SW 1271 (cell line): ENCODE data around the gene HIVEP3.

Experiments used
- DNase-seq, 2 experiments: peaks; one replicate each; lab custom pipeline; 2025; lab: John Stamatoyannopoulos, UW

The HIVEP3 gene

GRCh38 chr1:41515778-41516167 lies 402.9 kb downstream of the HIVEP3 start:
- no peak for DNase-seq

GRCh38 chr1:41515131-41515678 lies 403.5 kb downstream of the HIVEP3 start:
- DNase-seq = no peak

- DNase-seq = no peak
Measured at GRCh38 chr1:41514381-41514780, 404.3 kb downstream of the HIVEP3 start.

GRCh38 chr1:41513383-41513735 lies 405.4 kb downstream of the HIVEP3 start:
- no peak for DNase-seq

DNA sequence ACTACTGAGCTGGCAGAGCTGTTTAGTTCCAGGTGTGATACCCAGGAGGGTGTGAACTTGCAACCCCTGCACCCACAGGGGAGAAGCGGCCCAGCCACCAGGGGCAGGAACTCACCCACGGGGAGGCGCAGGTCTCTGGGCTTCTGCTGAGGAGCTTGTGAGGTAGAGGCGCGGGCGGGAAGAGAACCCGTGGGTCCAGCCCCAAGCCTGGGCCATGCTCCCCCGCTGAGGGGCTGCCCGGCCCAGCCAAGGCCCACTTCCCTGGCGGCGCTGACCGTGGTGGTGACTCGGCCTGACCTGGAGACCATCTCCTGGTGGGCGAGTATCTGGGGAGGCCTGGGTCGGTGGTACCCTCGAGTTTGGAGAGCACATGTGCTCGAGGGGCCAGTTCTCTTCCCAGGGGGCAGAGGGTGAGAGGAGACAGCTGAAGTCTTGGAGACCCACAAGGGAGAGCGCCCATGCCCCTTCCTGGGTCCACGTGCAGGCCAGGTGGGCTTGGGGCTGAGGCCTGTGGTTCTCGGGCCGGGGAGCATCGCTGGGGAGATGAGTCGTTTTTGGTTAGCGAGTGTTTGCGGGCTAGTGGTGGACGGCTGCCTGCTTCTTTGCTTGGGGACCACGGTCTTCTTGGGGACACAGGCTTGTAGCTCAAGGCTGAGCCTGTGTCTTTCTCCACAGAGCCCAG lies 405.9 kb downstream of the HIVEP3 start:
- no peak for DNase-seq

DNA sequence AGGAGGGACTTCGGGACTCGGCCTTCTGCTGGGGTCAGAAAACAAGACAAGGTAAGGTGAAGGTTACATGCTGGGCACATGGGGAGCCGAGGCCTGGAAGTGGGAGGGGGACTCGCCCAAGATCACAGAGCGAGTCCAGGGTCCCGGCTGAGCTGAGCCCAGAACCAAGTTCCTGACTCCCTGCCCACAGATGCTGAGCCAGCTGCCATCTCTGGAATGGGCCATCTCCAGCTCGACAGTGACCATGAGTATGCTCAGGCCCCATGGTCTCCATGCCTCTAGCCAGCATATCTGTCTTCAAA lies 407.5 kb downstream of the HIVEP3 start:
- no peak for DNase-seq

- no peak for DNase-seq
Measured at GRCh38 chr1:41510531-41511238, 408.0 kb downstream of the HIVEP3 start.

DNA sequence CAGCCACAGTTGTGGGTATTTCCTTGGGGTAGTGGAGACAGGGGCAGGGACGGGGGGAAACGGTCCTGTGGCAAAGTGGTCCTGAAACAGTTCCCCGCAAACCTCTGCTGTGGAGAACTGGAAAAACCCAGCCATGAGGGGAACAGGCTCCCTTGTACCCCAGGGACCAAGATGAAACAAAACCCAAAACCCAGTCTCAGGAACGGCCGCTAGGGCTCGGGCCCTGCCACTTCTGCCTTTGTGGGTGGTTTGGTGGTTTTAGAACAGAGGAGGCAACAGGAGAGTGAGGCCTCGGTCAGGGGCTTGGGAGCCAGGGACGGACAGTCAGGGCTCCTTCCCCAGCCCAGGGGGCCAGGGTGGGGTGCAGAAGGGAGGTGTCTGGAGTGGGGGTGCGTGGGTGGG lies 409.5 kb downstream of the HIVEP3 start:
- DNase-seq = no peak

DNA sequence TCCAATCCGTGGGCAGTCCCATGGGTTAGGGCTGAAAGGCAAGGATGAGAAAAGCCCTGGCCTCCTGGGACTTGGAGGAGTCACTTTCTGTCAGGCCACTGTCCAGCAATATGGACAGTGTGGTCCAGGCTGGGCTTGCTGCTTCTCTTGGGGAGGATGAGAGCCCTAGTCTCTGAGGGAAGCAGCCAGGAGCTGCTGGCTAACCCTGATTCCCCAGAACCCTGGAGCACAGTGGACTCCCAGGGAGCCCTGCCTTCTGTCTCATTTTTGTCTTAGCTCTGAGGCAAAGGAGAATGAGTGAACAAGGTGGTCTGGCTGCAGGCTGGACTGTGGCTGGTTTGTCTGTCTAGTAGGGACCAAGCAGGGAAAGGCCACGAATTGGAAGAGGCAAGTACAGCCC lies 410.4 kb downstream of the HIVEP3 start:
- no peak for DNase-seq

DNA sequence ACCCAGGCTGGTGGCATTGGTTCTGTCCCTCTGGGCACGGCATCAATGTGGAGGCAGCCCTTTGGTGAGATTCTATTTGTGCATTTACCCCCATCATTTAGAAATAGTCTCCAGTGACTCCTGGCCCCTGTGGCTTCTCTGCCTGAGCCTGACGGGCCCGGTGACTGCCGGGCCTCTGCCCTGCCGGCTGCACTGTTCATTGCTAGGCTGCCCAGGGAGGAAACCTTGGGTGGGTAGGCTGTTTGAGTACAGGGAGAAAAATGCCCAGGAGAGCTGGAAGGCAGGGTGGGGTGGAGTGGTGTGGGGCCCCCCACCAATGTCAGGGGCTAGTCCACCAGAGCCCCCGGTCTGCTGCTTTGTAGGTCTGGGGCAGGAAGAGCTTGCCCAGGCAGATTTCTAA lies 410.9 kb downstream of the HIVEP3 start:
- no peak for DNase-seq

GRCh38 chr1:41507110-41507720 lies 411.5 kb downstream of the HIVEP3 start:
- no peak for DNase-seq

GRCh38 chr1:41504114-41505035 lies 414.3 kb downstream of the HIVEP3 start:
- no peak for DNase-seq

- DNase-seq = no peak
Measured at GRCh38 chr1:41503538-41504113, 415.1 kb downstream of the HIVEP3 start.

DNA sequence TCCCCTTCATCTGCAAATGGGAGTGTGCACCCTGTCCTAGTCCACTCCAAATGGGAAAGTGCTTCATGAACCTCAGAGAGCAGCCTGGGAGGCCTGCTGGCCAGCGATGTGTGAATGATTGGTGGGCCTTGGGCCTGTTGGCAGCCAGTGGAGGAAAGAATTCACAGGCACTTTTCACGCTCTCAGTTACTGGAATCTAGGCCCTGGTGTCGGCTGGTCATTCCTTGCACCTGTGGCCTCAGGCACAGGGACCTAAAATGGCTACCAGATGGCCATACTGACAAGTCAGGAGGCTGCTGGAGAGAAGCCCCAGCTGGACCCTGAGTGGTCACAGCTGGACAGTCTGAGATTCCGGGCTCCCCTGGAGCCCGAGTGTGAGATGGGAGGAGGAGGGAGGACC lies 415.8 kb downstream of the HIVEP3 start:
- DNase-seq = no peak

DNA sequence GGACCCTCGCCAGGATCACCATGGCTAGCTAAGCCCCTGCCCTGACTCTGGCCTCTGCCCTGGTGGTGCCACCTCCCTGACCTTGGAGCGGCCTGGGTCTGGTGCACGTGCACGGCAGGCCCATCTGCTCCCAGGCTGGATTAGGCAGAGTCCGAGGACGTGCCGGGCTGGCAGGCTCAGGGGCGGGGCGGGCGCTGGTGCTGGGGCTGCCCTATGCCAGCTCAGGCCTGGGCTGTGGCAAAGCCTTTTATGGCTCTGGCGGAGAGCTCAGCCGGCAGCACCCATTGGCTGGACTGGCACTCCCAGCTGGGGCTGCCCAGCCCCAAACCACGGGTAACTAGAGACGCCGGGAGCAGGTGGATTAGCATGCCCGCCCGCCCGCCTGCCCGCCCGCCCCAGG lies 417.1 kb downstream of the HIVEP3 start:
- no peak for DNase-seq

DNA sequence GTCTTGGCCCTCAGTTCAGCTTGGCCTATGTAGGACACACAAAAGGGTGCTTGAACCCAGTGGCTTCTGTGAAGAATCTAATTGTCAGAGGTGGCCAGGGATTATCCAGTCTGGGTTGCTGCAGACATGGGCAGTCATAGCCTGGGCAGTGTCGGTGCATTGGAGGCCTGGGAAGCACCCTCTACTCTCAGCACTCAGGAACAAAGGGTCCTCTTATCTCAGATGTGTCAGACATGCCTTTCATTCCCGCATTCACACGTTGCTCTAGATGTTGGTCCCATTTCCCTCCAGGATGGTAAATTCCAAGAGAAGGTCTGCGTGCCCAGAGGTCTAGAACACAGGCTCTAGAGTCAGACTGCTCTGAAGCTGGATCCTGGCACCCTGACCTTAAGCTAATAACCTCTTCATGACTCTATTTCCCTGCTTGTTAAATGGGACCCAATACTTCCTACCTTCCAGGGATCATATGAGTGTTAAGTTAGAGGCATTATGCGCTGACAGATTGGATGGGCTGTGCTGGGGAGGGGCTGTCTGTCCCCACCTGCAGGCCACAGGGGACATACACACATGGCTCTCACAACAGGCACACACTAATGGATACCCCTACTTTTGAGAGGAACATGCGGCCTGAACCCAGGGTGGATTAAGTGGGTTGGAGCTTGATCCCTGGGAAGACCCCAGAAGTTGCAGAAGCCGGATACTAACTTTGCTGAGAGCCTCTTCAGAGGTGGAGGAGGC lies 417.8 kb downstream of the HIVEP3 start:
- DNase-seq = no peak

DNA sequence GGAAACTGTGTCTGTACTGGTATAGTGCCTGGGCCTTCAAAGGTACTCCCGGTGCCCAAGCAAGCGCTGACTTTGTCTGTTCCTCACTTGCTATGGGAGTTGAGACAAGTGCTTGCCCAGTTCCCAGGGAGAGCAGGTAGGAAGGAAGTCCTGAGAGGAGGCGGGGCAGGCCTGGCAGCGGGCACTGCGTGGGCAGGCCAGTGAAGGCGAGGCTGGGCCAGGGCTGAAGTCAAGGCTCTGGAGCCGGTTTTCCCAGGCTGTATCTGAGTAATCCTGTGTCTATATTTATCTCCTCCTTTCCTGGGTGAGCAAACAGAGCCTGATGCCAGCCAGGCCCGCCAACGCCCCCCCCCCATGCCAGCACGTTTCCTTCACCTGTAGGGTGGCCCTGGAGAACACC lies 418.3 kb downstream of the HIVEP3 start:
- DNase-seq = no peak

- no peak for DNase-seq
Measured at GRCh38 chr1:41499591-41499990, 419.1 kb downstream of the HIVEP3 start.

GRCh38 chr1:41498804-41499203 lies 419.9 kb downstream of the HIVEP3 start:
- DNase-seq = no peak

- no peak for DNase-seq
Measured at GRCh38 chr1:41498391-41498790, 420.3 kb downstream of the HIVEP3 start.

- DNase-seq = no peak
Measured at GRCh38 chr1:41497461-41498030, 421.2 kb downstream of the HIVEP3 start.
